ENCODE results near the gene CRHR1.

CRHR1 gene

DNA sequence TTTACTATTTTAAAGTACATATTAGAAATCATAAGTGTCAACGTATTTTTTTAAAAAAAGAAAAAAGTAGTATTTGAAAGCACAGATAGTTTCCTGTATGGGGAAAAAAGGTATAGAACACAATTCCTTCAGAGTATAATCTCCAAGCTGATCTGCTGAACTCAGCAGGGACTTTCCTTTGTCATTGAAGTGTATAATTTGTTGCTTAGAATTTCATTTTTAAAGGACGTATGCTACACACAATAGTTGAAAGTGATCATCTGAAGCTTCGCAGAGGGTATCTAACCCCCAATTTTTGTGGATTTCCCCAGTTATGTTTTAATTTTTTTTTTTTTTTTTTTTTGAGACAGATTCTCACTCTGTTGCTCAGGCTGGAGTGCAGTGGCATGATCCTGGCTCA is 90.0 kb downstream of the CRHR1 start:
- POLR2A ChIA-PET, result interaction anchor here (0.7 kb wide), 1 partner anchor 1521 kb away, joined by 4 read pairs; no protein-coding TSS in a partner anchor
- CTCF ChIA-PET, result interaction anchor here (1.0 kb wide), 1 partner anchor 22 kb away, joined by 4 read pairs; no protein-coding TSS in a partner anchor
- DNase-seq (ENCODE audit: extremely low spot score), result no peak
- TF ChIP-seq, protein P1, sequence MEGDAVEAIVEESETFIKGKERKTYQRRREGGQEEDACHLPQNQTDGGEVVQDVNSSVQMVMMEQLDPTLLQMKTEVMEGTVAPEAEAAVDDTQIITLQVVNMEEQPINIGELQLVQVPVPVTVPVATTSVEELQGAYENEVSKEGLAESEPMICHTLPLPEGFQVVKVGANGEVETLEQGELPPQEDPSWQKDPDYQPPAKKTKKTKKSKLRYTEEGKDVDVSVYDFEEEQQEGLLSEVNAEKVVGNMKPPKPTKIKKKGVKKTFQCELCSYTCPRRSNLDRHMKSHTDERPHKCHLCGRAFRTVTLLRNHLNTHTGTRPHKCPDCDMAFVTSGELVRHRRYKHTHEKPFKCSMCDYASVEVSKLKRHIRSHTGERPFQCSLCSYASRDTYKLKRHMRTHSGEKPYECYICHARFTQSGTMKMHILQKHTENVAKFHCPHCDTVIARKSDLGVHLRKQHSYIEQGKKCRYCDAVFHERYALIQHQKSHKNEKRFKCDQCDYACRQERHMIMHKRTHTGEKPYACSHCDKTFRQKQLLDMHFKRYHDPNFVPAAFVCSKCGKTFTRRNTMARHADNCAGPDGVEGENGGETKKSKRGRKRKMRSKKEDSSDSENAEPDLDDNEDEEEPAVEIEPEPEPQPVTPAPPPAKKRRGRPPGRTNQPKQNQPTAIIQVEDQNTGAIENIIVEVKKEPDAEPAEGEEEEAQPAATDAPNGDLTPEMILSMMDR (IDR thresholded peaks at IDR 0.05; ENCODE audit: control extremely low read depth, extremely low read depth, low read depth, missing control alignments), result no peak

- TF ChIP-seq, protein P1 (IDR thresholded peaks at IDR 0.05; ENCODE audit: control extremely low read depth, extremely low read depth, low read depth, missing control alignments), result no peak
- POLR2A ChIA-PET, result no interaction called here
- CTCF ChIA-PET, result interaction anchor here (0.8 to 1.4 kb wide), 3 partner anchors 17 to 45 kb away, joined by 3 to 4 read pairs (median 3); no protein-coding TSS in a partner anchor
- no peak for DNase-seq (ENCODE audit: extremely low spot score)
These were observed 92.4 kb downstream of the CRHR1 start for GRCh38 chr17:45876539-45876938.

- POLR2A ChIA-PET, result no interaction called here
- DNase-seq (ENCODE audit: extremely low spot score), result no peak
- CTCF ChIA-PET, result interaction anchor here (1.0 to 1.4 kb wide), 2 partner anchors 10 to 16 kb away, joined by 3 to 4 read pairs; no protein-coding TSS in a partner anchor
- TF ChIP-seq, protein P1 (IDR thresholded peaks at IDR 0.05; ENCODE audit: control extremely low read depth, extremely low read depth, low read depth, missing control alignments), result no peak
These were observed 93.3 kb downstream of the CRHR1 start for GRCh38 chr17:45877467-45877866.

- no peak for DNase-seq (ENCODE audit: extremely low spot score)
- CTCF ChIA-PET, result no interaction called here
- POLR2A ChIA-PET, result no interaction called here
- TF ChIP-seq, protein P1 (IDR thresholded peaks at IDR 0.05; ENCODE audit: control extremely low read depth, extremely low read depth, low read depth, missing control alignments), result no peak
These were observed 98.9 kb downstream of the CRHR1 start for GRCh38 chr17:45883063-45883462.

All from GM10248 (cell line).